K562 (cell line): ENCODE data around the gene CTSW. TPM values are rescaled to one million over a fixed set of nuclear protein-coding genes. Genes with fewer than 3 reads are reported as not detected.

Source experiments
- ELF2 ChIP-seq: fragments of 250-450 bp; sonication (Bioruptor Pico); IDR thresholded peaks from 2 replicates; pipeline ENCODE4 v1.5.0; 2021; ENCODE audit warnings: mild to moderate bottlenecking
- HNRNPK ChIP-seq: fragments of 200-400 bp; formaldehyde crosslinking; IDR thresholded peaks from one replicate; pipeline ENCODE4 v1.6.1; 2018; ENCODE audit warnings: mild to moderate bottlenecking, low read depth, low read length; ENCODE audit not compliant: poor library complexity, severe bottlenecking
- KAT2B ChIP-seq: IDR thresholded peaks from one replicate; pipeline ENCODE4 v1.6.1; 2012; ENCODE audit warnings: low read depth, mild to moderate bottlenecking, control low read depth, inconsistent platforms, low read length, moderate library complexity
- VEZF1 ChIP-seq: fragments of 200-800 bp; sonication (Bioruptor generic); IDR thresholded peaks from 2 replicates; pipeline ENCODE4 v1.6.1; 2017; ENCODE audit warnings: missing genetic modification characterization, missing compliant biosample characterization
- ZBTB33 ChIP-seq: sonication (generic); formaldehyde crosslinking; IDR thresholded peaks from 2 replicates; pipeline ENCODE4 v1.8.1; 2023; ENCODE audit warnings: mild to moderate bottlenecking, missing genetic modification reagents
- polyA plus RNA-seq, 8 experiments: library from polyadenylated mRNA; depleted of rRNA in 4 of 8; stranded (reverse) in 5 of 8; unstranded in 3 of 8; fragments of >200 nt; fragmentation: Nextera tagmentation in 2 of 8; fragmentation: Illumina TruSeq in 1 of 8; extraction: Ambion mirVana in 2 of 8; extraction: Trizol in 1 of 8; gene quantifications; 2 replicates each; pipeline versions ENCODE4 v1.2.1 to v1.2.3, GENCODE V29; 2011 to 2014; ENCODE audit warnings: inconsistent platforms in 1 of 8, missing spikeins in 1 of 8
- total RNA-seq, 7 experiments: library from RNA; depleted of rRNA in 6 of 7; stranded (reverse); fragments of >200 nt in 6 of 7; fragmentation: Illumina TruSeq in 2 of 7; extraction: Trizol in 2 of 7; gene quantifications; 2 replicates each; pipeline versions ENCODE4 v1.2.1 to v1.2.3, GENCODE V29; 2011 to 2021; ENCODE audit warnings: low replicate concordance in 1 of 7
- TF ChIP-seq, protein P1 (sequence below), 2 experiments: fragments of 450-650 bp in 1 of 2; sonication (generic) in 1 of 2; formaldehyde crosslinking in 1 of 2; IDR thresholded peaks; 2 replicates each; pipeline versions ENCODE4 v1.7.1 to v1.9.0; 2016 to 2022; ENCODE audit warnings: inconsistent platforms in 1 of 2, mild to moderate bottlenecking in 1 of 2, missing genetic modification reagents in 1 of 2

The CTSW gene
- total and polyA plus RNA-seq, 9 of the 15 experiments (the other 6 are each of a cell fraction or from before 2014, with no cell fraction given), result 0.04 TPM; not detected in 8

- TF ChIP-seq HNRNPK (peak; percentile 65), ZBTB33 (CRISPR knock-in tag) (peak; percentile 65), KAT2B (no peak), VEZF1 (peak; percentile 88), ELF2 (CRISPR knock-in tag) (peak; percentile 68; the same call in 1 of the 2 replicates)
- TF ChIP-seq, protein P1, sequence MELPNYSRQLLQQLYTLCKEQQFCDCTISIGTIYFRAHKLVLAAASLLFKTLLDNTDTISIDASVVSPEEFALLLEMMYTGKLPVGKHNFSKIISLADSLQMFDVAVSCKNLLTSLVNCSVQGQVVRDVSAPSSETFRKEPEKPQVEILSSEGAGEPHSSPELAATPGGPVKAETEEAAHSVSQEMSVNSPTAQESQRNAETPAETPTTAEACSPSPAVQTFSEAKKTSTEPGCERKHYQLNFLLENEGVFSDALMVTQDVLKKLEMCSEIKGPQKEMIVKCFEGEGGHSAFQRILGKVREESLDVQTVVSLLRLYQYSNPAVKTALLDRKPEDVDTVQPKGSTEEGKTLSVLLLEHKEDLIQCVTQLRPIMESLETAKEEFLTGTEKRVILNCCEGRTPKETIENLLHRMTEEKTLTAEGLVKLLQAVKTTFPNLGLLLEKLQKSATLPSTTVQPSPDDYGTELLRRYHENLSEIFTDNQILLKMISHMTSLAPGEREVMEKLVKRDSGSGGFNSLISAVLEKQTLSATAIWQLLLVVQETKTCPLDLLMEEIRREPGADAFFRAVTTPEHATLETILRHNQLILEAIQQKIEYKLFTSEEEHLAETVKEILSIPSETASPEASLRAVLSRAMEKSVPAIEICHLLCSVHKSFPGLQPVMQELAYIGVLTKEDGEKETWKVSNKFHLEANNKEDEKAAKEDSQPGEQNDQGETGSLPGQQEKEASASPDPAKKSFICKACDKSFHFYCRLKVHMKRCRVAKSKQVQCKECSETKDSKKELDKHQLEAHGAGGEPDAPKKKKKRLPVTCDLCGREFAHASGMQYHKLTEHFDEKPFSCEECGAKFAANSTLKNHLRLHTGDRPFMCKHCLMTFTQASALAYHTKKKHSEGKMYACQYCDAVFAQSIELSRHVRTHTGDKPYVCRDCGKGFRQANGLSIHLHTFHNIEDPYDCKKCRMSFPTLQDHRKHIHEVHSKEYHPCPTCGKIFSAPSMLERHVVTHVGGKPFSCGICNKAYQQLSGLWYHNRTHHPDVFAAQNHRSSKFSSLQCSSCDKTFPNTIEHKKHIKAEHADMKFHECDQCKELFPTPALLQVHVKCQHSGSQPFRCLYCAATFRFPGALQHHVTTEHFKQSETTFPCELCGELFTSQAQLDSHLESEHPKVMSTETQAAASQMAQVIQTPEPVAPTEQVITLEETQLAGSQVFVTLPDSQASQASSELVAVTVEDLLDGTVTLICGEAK (IDR thresholded peaks at IDR 0.05), result peak; percentile 96
- TF ChIP-seq, protein P1 (CRISPR knock-in tag; IDR thresholded peaks at IDR 0.05), result no peak
Measured at GRCh38 chr11:65857853-65858680, 21.6 kb upstream of the CTSW start, which contains the start of gene CFL1 (continued).
